SK-N-SH (cell line): ENCODE results near the gene ACAP2.

Experiments used
- CHD2 ChIP-seq: fragments of 150-350 bp; IDR thresholded peaks from 2 replicates; pipeline ENCODE4 v1.6.1; 2018; ENCODE audit warnings: low read length; ENCODE audit not compliant: partially characterized antibody
- CTCF ChIP-seq: fragments of 200-600 bp; sonication (generic); IDR thresholded peaks from 2 replicates; pipeline ENCODE4 v1.6.1; 2017; ENCODE audit warnings: antibody characterized with exemption, mild to moderate bottlenecking, moderate library complexity
- EZH2phosphoT487 ChIP-seq: fragments of 200-600 bp; sonication (generic); IDR thresholded peaks from 2 replicates; pipeline ENCODE4 v1.6.1; 2017; ENCODE audit warnings: low read depth, mixed run types, mild to moderate bottlenecking, antibody characterized with exemption, moderate library complexity, borderline replicate concordance
- GATA2 ChIP-seq: sonication (generic); formaldehyde crosslinking; IDR thresholded peaks from 2 replicates; pipeline ENCODE4 v1.5.0; 2020; ENCODE audit warnings: mild to moderate bottlenecking, missing genetic modification reagents
- PBX3 ChIP-seq: IDR thresholded peaks from 2 replicates; pipeline ENCODE4; 2012
- RFX5 ChIP-seq: IDR thresholded peaks from 2 replicates; pipeline ENCODE4 v1.6.1; 2012; ENCODE audit warnings: mild to moderate bottlenecking, improper control_type of control experiment, low read length
- SIN3A ChIP-seq: IDR thresholded peaks from 2 replicates; pipeline ENCODE4 v1.6.1; 2012; ENCODE audit warnings: low read depth, mild to moderate bottlenecking, low read length, moderate library complexity, borderline replicate concordance
- TAF1 ChIP-seq: IDR thresholded peaks from 2 replicates; pipeline ENCODE4 v1.6.1; 2012; ENCODE audit warnings: low read depth, mild to moderate bottlenecking, low read length, moderate library complexity, borderline replicate concordance
- TCF12 ChIP-seq: IDR thresholded peaks from 2 replicates; pipeline ENCODE4 v1.4.0; 2012
- TEAD4 ChIP-seq: IDR thresholded peaks from 2 replicates; pipeline ENCODE4 v1.4.0; 2012; ENCODE audit warnings: mild to moderate bottlenecking, borderline replicate concordance; ENCODE audit not compliant: insufficient read depth

GRCh38 chr3:195245531-195245951 is 197.3 kb downstream of the ACAP2 start:
- TF ChIP-seq TEAD4 (no peak), CHD2 (no peak), TCF12 (no peak), CTCF (no peak), EZH2phosphoT487 (no peak), SIN3A (no peak), PBX3 (no peak), TAF1 (no peak), GATA2 (CRISPR knock-in tag) (no peak), RFX5 (no peak)
